Measurements from ENCODE around the gene SMTN.
"Not testable (repeated sequence)": the region's sequence is repeated elsewhere in the genome, so short reads cannot be mapped to it uniquely, and the experiment has no call there.

SMTN gene

DNA sequence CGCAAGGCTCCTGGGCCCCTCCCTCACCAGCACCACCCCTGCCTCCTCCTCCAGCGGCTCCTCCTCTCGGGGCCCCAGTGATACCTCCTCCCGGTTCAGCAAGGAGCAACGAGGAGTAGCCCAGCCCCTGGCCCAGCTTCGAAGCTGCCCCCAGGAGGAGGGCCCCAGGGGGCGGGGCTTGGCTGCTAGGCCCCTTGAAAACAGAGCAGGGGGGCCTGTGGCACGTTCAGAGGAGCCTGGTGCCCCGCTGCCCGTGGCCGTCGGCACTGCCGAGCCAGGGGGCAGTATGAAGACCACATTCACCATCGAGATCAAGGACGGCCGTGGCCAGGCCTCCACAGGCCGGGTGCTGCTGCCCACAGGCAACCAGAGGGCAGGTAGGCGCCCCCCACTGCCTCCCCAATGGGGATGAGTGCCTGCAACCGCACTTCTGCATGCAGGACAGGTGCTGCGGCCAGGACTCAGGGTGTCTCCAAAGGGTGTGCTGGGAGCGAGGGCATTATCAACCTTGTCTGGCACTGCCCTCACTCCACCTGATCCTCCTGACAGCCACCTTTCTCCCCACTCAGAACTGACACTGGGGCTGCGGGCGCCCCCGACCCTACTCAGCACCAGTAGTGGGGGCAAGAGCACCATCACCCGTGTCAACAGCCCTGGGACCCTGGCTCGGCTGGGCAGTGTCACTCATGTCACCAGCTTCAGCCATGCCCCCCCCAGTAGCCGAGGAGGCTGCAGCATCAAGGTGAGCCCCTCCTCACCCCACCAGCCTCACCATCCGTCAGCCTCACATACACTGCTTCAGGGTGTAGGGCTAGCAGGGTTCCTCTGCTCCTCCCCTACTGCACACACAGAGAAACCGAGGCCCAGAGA lies 10.2 kb downstream of the SMTN start:
- DNase-seq, result no peak

DNA sequence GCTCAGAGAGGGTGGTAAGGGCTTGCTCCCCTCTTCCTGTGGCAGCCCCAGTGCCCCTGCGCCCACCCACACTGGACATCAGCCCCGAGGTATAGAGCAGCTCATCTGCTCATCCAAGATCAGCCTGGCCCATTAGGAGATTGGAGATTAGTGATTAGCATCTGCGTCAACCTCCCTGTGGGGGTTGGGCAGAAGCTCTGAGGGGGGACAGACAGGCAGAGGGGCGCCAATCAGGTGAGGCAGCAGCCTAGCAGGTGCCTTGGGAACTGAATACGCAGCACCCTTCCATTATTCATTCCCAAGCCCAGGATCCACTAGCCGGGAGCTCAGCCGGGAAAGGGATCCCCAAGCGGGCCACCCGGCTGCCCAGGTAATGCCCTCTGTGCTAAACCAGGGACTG lies 11.0 kb downstream of the SMTN start:
- DNase-seq, result no peak

DNA sequence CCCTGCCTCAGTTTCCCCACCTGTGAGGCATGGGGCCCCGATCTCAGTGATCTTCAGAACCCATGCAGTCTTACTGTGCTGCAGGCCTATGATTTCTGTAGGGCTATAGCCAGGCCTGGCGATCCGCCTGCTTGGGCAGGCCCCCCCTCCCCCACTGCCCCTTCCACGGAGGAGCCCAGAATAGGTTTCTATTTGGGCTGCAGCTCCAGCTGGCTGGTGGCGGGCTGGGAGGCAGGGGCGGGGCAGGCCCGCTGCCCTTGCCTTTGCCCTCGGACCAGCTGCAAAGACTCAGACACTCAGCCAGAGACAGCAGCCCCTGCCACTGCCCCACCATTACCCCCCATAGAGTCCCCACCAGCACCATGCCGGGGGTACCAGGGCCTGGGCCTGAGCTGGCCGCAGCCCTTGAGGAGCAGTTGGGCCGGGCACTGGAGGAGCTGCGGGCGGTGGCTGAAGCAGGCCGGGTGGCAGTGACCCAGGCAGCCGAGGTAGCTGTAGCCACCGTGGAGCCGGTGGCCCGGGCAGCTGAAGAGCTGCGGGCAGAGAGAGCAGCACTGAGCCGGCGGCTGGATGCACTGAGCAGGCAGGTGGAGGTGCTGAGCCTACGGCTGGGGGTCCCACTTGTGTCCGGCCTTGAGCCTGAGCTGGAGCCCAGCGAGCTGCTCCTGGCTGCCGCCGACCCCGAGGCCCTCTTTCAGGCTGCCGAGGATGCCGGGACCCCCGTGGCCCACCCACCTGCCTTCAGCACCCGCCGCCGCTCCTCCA lies 12.2 kb downstream of the SMTN start:
- no peak for DNase-seq

DNA sequence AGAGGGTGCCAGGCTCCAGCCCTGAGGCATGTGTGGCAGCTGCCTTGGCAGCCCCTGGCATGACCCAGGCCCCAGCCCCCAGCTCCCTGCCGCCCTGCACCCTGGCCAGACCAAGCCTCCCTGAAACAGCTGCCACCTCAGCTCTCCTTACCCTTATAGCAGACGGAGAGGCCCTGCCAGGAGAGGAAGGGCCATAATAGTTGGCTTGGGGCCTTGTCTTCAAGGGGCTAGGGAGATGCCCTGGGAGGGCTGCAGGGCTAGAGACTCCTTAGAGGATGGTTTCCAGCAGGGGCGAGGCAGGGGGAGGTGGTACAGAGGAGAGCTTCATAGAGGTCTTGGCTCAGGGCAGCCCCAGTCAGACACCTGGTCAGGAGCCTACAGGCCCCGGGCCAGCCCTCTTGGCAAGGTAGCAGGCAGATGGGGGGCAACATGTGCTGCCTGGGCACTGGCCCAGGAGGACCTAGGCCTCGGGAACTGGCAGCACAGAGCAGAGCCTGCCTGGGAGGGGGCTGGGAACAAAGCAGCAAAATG lies 13.0 kb downstream of the SMTN start:
- no peak for DNase-seq

DNA sequence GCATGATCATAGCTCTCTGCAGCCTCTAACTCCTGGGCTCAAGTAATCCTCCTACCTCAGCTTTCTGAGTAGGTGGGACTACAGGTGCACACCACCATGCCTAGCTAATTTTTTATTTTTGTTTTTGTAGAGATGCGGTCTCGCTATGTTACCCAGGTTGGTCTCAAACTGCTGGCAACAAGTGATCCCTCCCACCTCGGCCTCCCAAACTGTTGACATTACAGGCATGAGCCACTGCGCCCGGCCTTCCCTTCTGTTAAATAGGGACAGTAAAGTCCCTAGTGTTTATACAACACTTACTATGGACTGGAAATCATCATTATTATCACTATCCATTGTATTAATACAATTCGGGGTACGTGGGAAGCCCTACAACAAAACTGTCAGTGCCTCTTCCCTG lies 13.6 kb downstream of the SMTN start:
- DNase-seq, result no peak

DNA sequence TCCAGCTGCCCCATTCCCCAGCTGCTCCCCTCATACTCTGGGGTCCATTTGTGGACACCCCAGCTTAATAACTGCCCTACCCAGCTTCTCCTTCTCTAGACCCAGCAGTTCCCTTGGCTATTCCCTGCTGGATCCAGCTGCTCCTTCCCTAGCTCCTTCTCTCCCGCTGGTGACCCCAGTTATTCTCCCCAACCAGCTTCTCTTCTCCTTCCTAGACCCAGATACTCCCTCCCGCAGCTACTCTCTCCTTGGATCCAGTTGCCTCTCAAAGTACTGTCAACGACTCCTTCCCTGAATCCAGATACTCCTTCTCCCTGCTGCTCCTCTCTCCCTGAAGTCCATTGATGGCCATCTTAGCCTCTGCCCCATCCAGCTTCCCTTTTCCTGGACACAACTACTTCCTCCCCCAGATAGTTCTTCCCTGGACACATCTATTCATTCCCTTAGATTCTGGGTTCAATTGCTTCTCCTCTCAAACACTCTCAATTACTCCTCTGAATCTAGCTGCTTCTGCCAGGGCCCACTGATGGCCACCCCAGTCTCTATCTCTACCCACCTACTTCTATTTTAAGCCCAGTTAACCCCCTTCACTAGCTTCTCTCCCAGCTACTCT lies 14.6 kb downstream of the SMTN start:
- DNase-seq, result no peak

DNA sequence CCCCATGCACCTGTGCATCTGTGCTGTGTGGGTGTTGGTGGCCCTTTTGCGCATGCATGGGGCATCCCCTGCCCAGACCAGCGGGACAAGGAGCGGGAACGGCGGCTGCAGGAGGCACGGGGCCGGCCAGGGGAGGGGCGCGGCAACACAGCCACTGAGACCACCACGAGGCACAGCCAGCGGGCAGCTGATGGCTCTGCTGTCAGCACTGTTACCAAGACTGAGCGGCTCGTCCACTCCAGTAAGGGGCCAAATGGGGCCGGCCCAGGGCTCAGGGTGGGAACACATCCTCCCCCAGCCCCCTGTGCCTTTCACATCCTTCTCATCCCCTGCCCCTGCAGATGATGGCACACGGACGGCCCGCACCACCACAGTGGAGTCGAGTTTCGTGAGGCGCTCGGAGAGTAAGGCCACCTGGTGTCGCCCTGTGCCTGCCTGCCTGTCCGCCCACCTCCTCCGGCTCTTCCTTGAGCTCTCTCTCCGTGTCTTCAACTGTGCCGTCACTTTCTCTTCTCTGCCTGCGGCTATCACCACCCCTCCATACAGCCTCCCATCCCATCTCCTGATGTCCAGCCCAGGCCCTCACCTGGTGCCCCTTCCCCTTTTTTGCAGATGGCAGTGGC lies 15.7 kb downstream of the SMTN start:
- no peak for DNase-seq

DNA sequence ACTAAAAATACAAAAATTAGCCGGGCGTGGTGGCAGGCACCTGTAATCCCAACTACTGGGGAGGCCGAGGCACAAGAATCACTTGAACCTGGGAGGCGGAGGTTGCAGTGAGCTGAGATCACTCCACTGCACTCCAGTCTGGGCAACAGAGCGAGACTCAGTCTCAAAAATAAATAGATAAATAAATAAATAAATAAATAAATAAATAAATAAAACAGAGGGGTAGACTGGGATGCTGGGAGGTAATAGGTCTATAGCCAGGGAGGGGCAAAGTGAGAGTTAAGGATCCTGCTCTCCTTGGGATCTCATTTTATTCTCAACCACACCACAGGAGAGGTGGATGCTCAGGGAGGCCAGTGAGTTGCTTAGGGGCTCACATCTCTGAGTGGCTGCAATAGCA lies 16.4 kb downstream of the SMTN start:
- not testable (repeated sequence) for DNase-seq

DNA sequence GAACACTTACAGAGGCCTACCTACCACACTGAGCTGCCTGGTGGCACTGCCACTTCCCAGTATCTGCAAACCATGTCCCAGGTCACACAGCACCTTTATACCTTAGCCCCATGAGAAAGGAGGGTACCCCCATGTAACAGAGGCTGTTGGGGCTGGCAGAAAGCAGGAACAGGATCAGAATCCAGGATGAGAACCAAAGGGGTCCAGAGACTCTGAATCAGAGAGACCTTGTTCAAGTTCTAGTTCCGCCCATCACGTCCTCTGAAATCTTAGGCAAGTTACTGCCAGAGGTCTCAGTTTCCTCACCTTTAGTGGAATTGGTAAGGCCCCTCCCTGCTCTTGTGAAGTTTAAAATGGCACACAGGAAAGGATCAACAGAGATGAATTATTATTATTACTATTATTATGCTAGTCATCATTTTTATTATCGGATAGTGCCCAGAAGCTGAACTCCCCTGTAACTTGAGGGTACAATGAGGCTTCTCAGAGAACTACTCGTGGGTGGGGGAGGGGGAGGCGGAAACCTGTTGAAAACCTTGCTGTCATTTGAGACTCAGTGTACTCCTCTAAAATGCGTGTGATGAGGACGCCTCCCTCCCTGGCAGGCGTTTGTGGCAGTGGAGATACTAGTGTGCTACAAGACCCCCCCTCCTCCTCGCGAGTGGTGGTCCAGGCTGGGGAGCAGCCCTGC lies 17.0 kb downstream of the SMTN start:
- no peak for DNase-seq

DNA sequence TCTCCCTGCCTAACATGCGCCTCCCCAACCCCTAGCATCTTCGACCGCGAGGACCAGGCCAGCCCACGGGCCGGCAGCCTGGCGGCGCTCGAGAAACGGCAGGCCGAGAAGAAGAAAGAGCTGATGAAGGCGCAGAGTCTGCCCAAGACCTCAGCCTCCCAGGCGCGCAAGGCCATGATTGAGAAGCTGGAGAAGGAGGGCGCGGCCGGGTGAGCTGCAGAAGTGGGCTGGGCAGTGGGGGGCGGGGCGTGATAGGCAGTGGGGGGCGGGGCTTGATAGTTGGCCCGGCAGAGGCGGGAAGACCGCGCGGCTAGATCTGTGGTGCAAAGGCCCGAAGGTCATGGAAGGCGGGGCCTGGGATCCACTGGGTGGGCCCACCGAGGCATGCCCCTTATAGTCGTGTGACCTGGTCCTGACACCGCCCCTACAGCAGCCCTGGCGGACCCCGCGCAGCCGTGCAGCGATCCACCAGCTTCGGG lies 17.6 kb downstream of the SMTN start:
- no peak for DNase-seq

DNA sequence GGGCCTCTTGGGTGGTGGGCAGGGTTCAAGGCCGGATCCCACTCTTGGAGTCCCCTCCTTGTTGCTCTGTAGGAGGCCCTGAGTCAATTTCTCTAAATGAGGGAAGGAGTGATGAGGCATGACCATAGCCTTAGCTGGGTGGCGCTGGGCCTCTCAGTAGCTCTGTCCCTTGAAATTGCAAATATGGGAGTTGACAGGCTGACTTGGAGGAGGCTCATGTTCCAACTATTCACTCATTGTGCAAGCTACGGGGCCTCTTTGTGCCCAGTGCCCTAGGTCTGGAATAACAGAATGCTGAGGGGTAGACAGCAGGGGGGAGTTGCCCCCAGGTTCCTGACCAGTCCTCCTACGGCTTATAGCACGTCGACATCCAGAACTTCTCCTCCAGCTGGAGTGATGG lies 18.3 kb downstream of the SMTN start:
- DNase-seq, result no peak

DNA sequence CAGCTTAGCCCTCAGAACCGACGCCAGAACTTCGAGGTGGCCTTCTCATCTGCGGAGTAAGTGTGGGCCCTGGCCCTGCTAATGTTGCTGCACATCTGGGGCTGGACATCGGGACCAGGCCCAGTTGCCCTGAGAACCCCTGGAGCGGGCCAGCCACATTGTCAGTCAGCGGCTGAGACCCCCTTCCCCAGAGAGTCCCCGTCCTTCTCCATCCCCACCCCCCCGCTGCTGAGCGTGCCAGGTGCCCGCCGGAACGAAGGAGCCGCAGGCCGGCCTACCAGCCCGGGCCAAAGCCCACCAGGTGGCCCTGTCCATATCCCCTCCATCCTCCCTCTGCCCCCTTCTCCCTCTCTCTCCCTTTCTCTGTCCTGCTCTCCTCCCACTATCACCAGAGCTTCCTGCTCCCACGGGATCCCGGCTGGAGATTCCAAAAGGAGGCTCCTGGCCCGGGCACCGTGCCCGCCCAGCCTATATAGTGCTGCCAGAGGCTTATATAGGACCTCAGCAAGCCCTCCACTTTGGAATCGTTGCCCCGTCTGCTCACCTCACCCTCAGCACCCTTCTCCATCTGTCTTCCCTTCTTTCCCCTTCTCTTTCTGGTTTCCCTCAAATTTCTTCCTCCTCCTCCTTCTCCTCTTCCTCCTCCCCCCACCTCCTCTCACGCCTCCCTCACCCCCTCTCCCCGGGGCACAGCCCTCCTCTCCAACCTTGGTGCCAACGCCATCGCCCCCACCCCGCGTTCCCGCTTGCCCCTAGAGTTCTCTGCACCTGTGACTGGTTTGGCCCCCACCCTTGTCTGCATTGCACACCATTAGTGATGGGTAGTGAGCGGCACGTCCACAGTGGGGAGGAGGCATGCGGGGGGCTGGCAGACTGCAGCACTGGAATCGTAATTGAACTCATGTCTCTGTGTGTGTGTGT lies 19.0 kb downstream of the SMTN start:
- DNase-seq, result no peak

DNA sequence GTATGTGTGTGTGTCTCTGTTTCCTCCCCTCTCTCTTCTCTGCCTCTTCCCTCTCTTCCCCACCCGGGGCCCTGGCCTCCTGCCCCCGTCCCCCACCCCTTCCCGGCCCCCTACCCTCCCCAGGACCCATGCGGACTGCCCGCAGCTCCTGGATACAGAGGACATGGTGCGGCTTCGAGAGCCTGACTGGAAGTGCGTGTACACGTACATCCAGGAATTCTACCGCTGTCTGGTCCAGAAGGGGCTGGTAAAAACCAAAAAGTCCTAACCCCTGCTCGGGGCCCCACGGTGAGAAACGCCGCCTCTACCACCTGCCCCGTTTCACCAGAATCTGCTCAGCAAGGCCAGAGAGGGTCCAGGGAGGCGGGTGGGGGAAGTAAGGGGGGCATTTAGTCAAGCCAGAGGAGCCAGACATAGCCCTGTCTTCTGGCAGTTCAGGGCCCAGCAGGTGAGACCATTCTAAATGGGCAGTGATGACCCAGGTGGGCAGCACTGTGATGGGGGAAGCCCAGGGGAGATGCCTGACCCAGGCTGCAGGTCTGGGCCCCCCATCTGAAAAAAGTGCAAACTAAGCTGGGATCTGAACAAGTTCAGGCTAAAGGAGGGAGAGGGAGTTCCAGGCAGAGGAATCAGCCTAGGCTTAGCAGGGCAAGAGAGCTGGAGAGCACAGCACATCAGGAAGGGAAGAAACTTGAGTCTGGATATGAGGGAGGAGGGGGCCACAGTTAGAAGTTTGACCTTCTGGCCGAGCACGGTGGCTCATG lies 19.8 kb downstream of the SMTN start:
- DNase-seq, result no peak

DNA sequence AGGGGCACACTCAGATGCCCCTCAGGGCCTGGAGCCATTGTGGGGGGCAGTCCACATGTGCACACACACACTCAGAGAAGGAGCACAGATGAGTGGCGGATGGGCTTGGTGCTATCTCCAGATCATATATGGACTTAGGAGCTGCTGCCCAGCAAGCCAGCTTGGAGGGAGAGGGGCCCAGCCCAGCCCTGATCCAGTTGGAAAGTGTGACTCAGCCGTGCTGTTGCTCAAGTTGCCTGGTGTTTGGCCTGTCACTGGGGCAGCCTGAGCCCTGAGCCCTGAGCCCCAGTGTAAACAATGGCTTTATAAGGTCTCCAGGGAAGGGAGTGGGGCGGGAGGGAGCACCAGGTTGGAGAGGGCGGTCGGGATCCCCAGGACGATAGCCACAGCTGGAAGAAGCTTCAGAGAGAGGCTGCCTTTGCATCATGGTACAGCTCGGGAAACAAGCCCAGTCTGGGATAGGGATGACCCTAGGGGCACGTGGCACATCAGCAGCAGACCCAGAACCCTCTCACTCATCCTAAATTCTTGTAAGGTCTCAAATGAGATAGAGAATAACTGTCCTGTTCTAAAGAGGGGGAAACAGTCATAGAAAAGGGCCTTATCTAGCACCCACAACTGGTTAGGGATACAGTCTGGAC lies 21.4 kb downstream of the SMTN start:
- DNase-seq, result no peak

DNA sequence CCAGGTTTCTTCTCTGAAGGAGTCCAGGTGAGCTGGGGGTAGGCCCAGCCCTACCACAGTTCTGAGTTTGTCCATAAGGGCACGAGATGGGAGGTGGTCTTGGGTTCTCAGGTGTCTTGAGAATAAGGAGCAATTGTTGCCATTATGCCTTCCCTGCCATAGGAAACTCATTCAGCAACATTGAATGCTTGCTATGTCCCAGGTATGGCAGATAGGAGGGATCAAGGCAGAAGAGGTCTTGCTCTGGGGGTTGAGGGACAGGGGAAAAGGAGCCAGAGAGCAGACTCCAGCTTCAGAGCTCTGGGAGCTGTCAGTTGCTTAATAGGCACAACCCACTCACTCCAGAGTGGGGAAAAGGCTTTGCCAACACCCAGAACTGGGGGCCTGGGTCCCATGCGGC lies 22.0 kb downstream of the SMTN start:
- DNase-seq, result no peak

DNA sequence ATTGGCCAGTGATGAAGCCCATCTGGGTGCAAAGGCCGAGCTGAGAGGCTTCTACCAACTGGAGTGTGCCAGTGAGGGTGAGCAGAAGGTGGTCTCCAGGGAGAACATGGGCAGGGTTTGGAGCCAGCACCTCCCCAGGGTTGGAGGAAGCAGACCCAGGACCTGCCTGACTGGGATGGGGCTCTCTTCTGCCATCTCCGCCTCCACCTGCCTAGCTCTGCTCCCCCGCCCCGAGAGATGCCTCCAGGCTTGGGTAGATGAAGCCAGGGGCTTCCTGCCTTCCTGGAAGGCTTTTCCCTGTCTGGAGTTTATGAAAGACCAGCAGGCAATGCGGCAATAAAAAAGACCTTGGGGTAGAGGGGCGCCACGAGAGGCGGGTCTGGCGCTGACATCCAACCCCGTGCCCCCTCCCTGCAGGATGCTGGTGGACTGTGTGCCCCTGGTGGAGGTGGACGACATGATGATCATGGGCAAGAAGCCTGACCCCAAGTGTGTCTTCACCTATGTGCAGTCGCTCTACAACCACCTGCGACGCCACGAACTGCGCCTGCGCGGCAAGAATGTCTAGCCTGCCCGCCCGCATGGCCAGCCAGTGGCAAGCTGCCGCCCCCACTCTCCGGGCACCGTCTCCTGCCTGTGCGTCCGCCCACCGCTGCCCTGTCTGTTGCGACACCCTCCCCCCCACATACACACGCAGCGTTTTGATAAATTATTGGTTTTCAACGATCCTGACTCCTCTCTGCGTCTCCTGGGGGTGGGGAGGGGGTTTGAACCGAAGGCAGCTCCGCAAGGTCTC lies 23.0 kb downstream of the SMTN start:
- DNase-seq, result no peak

DNA sequence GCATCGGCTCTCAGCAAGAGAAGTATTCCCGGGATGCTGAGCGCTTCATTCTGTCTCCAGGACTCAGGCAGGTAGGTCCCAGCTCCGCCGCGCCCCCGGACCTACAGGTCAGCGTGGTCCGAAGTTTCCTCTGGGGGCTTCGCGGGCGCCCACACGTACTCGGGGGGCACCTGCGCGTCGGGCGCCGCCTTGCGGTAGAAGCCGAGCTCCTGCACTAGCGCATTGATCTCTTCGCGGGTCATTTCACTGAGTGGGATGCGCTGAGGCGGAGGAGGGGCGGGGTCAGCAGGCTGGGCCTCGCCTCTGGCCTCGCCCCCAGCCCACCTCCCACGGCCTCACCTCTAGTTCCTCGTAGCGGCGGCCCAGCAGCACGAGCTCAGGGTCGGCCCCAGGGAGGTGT lies 23.8 kb downstream of the SMTN start:
- DNase-seq, result no peak

DNA sequence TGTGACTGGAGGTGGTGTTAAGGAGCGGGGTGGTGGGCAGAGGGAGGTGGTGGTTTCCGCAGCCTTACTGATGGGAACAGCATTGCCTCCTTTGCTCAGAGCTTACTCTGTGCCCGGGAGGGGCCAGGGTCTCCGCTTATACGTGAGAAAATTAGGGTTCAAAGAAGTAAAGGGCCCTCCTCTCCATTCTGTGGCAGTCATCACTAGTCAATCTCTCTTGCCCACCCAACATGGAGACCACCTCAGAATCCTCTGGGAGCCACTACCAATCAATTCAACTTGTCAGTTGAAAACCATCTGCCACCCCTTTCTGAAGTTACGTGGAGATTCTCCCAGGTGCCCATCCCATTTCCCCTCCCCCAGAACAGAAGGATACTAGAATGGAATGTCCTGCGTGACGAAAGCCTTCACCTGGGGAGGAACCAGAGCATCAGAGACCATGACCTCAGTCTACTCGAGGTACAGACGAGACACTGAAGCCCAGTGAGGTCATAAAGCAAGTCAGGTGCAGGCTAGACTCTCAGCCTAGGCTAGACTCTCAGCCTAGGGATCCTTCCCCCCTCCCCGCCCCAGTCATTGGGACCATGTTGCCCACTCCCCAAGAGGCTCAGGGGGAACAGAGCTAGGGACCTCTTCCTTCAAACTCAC lies 24.3 kb downstream of the SMTN start:
- DNase-seq, result no peak
